GM19468 (cell line): ENCODE measurements around the gene ZNRF3.
"Not testable (repeated sequence)": the region's sequence is repeated elsewhere in the genome, so short reads cannot be mapped to it uniquely, and the experiment has no call there.

Experiments
- ATAC-seq: cut with Tn5 transposase; IDR thresholded peaks from one replicate; pipeline ENCODE4 v1.9.1; 2021; ENCODE audit warnings: mild to moderate bottlenecking, moderate library complexity, moderate number of reproducible peaks; ENCODE audit not compliant: unreplicated experiment; ENCODE audit errors: extremely low read depth

Gene ZNRF3

DNA sequence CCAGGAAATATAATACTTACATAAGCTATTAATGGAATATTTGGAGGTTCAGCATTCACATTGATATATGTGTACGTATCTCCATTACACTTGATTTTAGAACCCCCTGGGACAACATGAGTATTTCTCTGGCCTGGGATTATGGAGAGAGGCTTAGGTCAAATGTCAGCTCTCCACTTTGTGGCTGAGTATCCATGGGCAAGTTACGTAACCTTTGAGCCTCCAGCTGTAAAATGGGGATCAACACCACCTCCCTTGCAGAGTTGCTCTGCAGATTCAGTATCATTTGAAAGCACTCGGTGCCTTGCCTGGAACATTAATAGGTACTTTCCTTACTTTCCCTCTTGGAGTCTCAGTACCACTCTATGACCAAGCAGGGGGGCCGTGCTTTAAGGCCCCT is 145.1 kb downstream of the ZNRF3 start:
- no peak for ATAC-seq

DNA sequence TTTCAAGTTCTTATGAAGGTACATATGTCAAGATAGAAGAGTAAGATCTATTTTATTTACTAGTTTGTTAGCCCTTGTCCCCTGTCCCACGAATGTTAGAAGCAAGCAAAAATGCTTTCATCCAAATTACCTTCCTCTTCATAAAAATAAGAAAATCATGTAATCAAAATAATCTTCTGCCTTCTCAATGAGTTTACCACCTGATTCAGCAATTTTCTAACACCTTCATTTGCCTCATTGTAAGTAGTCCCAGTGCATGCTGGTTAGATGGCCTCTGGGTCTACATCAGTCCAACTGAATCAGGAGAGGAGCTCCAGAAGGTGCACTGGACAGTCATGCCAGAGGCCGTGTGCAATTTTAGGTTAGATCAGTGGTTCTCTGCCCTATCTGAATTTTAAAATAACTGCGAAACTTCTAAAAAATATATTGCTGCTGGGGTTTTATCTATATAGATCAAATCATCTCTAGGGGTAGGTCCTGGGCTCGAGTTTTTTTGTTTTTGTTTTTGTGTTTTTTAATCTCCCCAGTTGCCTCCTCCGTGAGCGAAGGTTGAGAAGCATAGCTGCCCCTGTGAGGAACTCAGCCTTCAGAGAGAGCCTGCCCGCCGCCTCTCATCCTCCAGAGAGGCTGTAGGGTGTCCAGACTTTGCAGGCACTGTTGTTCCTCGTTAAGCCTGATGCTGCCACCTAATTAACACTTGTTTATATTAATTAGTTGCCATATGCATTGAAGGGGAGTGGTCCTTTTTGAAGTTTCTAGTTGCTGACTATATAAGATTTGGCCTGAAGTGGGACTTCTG is 146.0 kb downstream of the ZNRF3 start:
- ATAC-seq, result no peak

DNA sequence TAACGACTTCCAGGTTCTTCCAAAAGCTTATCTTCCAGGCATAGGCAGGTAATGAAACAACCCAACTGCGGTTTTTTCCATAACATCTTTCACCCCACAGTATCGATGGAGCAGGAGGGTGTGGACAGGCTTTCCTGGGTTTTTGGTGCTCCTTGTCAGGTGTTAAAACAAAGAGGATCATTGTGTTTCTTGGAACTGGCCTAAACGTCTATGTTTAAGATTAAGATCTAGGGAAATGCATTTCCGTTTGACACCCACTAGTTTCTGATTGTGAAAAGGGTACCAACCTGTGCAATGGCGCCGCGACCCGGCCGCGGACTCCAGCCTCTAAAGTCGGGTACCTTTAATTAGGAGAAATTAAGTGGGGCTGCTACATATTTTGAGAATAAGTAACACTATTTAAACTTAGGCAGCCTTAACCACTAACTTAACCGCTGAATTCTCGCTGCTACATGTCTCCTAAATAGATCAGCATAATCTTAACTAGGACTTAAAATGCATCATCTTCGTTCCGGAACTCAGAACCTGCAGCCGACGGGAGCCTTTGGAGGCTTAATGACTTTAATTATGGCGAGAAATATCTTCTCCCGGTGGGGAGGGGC is 146.7 kb downstream of the ZNRF3 start:
- no peak for ATAC-seq

DNA sequence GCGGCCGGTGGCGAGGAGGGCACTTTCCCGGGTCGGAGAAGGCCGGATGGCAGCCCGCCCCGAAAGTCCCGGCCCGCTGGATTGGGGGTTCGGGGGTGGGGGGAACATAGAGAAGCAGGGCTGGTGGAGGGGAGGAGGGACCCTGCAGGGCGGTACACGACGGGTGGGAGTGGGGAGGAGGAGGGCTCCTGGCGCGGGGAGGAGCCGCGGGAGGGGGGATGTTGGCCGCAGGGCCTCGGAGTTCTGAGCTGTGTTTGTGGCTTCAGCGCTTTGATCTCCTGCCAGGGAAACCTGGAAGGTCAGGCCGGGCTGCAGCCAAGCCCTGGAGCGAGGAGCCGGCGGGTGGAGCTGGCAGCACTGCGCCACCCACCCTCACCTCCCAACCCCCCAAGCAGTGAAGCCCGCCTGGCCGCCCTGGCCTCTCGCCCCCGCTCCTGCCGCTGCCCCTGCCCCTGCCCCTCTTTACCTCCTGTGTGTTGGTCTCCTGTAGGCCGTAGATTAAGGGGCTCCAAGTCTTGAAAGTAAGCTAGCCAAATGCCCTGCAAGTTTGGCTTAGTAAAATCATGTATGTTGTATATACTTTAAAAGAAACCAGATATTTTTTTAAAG is 147.3 kb downstream of the ZNRF3 start:
- no peak for ATAC-seq

DNA sequence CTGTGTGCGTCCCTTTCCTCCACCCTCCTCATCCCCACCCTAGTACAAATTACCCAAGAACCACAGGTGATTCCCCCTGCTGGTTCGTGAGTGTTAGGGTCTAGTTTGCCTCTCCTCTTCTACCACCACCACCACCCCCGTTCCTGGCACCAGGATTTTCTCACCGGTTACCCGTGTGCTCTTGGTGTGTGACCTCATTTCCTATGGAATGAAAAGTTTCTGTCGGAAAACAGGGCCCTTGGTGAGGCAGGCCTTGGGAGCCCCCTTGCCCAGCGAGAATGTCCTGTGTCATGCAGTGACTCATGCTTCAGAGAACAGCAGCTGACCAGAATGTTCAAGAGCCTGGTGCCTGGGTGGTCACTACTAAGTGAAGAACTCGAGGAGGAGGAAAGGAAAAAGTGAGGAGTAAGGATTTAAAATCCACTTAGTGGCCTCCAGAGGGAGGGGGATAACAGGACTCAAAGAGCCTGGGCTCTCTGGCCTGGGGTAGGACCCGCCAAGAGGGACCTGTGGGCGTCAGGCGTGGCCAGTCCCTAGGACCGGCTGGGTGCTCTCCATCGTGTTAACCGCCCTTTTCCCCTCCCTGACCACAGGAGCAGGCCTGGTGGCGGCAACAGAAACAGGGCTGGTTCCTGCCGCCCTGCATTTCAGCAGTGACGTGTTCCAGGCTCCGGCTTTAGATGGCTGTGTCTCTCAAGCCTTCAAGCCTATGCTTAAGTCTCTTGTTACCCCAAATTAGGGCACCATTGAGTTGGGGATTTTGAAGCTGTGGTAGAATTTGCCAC is 148.0 kb downstream of the ZNRF3 start:
- ATAC-seq, result no peak

DNA sequence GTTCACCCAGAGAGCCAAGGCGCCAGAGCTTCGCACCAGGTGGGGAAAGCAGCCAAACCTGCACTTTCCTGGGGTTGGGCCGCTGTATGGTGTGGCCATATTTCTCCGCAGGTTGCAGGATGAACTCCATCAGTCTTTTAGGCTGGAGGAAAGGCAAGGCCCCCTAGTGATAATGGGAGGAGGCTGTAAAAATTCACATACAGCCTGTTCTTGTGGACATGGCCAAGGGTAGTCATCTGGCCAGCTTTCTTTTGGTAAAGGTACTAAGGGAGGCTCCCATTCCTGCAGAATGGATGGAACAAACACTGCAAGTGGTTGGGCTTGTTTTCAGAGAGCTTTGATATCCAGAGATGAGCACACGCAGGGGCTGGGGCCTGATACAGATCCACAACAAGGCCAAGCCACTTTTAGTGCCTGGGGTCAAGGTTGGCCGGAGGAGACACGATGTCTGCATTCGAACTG is 148.7 kb downstream of the ZNRF3 start:
- no peak for ATAC-seq

DNA sequence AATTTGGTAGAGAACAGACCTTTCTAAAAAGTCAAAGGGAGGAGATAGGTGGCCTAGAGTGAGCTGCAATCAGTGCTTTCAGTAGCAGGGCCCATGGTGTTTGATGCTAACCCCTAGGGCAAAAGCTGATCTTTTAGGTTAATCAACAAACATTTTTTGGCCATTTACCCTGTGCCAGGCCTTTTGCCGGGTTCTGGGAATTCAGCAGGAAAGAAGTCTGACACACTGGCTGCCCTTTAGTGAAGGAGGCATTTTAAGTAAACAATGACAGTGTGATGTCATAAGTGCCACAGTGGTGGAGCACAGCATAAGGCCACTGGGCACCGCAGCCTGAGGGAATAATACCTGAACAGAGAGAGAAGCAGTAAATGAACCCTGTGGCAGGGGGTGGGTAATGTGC is 149.2 kb downstream of the ZNRF3 start:
- ATAC-seq, result no peak

DNA sequence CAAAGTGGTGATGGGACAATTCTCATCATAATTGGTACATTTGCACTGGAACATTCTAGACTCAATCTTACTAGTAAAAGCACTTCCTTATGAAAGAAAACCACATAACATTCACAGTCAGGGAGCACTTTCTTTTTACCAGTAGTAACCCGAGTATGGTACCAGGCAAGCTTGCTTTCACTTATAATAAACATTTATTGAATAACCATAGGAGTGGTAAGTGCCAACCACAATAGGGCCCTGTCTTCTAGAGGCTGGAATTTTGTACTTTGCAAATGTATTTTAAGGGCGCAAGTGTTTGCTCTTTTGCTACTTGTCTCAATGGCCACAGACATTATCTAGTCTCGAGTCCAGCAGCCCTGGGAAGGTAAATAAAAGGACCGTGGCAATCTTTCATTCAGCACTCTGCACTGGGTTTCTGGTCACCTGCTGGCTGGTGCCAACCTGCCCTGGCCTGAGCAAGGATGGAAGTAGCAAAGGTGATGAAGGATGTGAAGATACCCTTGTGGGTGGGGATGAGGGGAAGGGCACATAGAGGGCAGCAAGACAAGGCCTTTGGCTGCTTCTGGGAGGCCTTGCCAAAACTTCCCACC is 154.1 kb downstream of the ZNRF3 start:
- ATAC-seq, result no peak

DNA sequence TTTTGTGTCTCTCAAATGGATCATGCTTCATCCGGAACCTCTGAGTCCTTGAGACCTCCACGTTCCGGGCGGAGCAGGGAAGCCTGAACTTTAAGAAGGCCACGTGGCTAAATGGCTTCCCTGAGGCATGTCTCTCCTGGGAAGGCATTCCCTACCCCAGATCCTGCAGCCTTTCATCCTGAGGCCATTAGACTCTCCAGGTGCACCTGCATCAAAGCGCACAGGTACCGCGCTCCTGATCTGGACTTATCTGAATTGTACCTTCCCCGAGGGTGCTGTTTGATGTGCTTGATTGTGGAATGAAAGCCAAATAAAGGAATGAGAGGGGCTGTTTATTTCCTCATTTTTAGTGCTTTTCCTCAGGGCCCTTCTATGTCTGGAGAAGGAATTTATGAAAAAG is 155.8 kb downstream of the ZNRF3 start:
- ATAC-seq, result no peak

DNA sequence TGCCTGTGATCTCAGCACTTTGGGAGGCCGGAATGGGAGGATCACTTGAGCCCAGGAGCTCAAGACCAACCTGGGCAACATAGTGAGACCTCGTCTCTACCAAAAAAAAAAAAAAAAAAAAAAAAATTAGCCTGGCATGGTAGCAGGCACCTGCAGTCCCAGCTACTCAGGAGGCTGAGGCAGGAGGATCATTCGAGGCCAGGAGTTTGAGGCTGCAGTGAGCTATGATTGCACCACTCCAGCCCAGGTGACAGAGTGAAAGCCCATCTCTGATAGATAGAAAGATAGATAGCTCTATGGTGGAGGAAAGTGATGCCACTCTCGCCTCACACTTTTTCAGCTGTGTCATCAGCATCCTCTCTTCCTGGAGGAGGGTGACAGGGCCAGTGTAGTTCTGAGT is 156.3 kb downstream of the ZNRF3 start:
- not testable (repeated sequence) for ATAC-seq

DNA sequence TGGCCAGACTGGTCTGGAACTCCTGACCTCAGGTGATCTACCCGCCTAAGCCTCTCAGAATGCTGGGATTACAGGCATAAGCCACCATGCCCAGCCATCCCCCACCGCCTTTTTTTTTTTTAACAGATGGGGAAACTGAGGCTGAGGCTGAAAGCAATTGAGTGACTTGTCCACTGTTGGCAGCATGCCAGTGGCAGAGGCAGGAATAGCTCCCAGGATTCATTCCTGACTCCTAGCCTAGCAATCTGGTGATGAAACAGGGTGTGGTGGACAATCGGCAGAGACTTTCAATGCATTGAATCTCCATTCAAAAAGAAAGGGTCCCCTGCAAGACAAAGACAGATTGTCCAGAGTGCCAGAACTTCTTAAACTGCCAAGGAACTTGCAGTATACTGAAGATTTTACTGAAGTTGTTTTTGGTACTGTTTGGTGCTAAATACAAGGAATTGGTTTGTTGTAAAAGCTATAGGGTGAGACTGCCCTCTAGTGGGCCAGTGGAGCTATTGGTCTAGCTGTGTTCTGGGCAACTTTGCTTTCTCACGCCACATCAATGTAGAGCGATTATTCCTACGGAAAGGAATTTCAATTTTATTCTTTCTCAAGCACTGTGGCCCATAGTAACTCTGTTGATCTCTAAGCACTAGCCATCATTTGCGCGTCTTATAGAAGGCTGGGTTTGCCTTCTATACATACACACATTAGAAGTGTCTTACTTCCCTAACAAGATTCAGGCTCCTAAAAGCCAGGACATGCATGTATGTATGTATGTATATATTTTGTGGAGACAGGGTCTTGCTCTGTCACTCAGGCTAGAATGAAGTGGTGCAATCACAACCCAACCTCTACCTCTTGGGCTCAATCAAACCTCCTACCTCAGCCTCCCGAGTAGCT is 157.3 kb downstream of the ZNRF3 start:
- ATAC-seq, result no peak

DNA sequence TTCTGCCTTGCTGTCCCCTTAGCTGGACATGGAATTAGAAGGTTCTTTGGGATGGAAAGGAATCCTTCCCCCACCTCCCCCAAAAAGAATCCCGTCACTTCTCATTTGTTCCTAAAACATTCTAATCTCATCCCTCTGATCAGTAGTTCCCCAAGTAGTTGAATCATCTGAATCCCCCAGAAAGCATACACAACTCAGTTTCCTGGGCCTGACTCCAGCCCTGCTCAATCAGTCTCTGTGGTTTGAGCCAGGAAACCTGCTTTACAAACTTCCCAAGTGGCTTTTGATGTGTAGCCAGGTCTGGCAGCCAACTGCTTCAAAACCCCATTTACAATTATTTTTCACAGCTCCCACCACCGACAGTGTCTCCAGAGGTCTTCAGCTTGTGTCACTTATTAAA is 158.0 kb downstream of the ZNRF3 start:
- no peak for ATAC-seq

DNA sequence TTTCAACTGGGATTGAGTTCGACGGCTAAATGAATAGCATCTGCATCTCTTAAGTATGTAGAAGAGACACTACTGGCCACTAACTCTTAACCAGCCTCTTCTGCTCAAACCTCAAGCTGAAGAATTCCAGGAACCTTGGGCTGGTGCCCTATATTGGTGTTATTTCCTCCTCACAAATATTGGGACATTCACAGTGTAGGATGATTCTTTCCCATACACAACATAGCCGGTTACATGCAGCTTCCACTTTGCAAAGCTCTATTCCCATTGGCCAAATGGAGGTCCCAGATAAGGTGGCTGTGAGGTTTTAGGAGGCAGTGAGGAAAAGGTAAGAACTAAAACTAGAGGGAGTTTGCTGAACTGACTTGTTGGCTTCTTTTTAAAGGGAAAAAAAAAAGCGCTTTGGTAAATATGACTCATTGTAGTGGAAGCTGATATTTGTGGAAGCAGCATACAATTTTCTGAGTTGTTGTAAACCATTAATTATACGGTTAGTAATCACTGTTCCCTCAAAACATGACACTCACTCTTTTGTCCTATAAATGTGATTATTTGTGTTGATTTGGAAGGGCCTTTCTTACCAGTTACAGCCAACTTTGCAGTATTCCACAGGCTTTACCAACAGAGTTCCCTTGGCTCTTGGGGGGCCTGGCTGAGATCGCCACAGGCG is 160.7 kb downstream of the ZNRF3 start:
- ATAC-seq, result no peak

DNA sequence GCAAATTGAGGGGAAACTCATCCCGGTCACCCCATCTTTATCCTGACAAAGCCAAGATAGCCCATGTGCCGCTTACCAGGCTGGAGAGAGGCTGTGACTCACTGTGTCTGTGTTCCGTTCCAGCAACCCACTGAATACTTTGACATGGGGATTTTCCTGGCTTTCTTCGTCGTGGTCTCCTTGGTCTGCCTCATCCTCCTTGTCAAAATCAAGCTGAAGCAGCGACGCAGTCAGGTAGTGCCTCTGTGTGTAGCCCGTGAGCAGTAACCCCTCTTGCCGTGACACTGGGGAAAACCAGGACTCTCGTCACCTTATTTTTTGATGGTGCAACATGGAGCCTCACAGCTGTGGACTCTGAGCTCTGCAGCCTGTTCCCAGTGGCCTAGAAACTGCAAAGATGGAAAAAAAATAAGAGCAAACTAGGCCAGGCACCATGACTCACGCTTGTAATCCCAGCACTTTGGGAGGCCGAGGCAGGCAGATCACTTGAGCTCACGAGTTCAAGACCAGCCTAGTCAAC is 161.3 kb downstream of the ZNRF3 start:
- ATAC-seq, result no peak

DNA sequence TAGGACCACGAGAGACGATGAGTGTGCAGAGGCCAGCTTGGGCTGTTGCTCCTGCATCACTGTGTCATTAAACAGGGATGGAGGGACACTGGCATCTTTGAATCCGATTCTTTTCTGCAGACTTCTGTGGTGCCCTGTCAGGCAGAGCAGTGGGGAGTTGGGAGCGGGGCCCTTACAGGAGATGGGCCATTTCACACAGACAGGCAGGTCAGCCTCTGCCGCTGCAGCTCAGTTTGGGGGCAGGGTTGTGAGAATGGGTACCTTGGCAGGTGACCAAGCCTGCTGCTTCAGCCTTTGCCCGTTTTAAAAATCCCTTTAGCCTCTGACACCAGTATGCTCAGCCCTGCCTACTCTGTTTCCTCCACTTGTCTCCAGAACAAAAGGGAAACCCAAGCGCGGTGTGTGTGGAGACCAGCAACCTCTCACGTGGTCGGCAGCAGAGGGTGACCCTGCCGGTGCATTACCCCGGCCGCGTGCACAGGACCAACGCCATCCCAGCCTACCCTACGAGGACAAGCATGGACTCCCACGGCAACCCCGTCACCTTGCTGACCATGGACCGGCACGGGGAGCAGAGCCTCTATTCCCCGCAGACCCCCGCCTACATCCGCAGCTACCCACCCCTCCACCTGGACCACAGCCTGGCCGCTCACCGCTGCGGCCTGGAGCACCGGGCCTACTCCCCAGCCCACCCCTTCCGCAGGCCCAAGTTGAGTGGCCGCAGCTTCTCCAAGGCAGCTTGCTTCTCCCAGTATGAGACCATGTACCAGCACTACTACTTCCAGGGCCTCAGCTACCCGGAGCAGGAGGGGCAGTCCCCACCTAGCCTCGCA is 165.7 kb downstream of the ZNRF3 start:
- ATAC-seq, result no peak

DNA sequence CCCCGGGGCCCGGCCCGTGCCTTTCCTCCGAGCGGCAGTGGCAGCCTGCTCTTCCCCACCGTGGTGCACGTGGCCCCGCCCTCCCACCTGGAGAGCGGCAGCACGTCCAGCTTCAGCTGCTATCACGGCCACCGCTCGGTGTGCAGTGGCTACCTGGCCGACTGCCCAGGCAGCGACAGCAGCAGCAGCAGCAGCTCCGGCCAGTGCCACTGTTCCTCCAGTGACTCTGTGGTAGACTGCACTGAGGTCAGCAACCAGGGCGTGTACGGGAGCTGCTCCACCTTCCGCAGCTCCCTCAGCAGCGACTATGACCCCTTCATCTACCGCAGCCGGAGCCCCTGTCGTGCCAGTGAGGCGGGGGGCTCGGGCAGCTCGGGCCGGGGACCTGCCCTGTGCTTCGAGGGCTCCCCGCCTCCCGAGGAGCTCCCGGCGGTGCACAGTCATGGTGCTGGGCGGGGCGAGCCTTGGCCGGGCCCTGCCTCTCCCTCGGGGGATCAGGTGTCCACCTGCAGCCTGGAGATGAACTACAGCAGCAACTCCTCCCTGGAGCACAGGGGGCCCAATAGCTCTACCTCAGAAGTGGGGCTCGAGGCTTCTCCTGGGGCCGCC is 166.4 kb downstream of the ZNRF3 start:
- no peak for ATAC-seq

DNA sequence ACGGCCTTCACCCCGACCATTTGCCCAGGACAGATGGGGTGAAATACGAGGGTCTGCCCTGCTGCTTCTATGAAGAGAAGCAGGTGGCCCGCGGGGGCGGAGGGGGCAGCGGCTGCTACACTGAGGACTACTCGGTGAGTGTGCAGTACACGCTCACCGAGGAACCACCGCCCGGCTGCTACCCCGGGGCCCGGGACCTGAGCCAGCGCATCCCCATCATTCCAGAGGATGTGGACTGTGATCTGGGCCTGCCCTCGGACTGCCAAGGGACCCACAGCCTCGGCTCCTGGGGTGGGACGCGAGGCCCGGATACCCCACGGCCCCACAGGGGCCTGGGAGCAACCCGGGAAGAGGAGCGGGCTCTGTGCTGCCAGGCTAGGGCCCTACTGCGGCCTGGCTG is 167.1 kb downstream of the ZNRF3 start:
- no peak for ATAC-seq
